Fibroblast of mammary gland (primary cell): ENCODE results near the gene PIEZO1.

ENCODE experiments used
- DNase-seq: peaks from one replicate; pipeline ENCODE4 v3.0.0-alpha.2; 2010; ENCODE audit warnings: low read depth
- H3K4me3 ChIP-seq: 2 replicates; pipeline ENCODE4 v1.5.1; 2011; ENCODE audit warnings: low read depth, mild to moderate bottlenecking, low read length, moderate library complexity; ENCODE audit not compliant: control insufficient read depth
- CTCF ChIP-seq: conservative IDR thresholded peaks from 2 replicates; pipeline ENCODE4 v1.5.1; 2011; ENCODE audit warnings: low read depth, low read length, inconsistent platforms; ENCODE audit not compliant: control insufficient read depth, insufficient read depth

PIEZO1 gene

DNA sequence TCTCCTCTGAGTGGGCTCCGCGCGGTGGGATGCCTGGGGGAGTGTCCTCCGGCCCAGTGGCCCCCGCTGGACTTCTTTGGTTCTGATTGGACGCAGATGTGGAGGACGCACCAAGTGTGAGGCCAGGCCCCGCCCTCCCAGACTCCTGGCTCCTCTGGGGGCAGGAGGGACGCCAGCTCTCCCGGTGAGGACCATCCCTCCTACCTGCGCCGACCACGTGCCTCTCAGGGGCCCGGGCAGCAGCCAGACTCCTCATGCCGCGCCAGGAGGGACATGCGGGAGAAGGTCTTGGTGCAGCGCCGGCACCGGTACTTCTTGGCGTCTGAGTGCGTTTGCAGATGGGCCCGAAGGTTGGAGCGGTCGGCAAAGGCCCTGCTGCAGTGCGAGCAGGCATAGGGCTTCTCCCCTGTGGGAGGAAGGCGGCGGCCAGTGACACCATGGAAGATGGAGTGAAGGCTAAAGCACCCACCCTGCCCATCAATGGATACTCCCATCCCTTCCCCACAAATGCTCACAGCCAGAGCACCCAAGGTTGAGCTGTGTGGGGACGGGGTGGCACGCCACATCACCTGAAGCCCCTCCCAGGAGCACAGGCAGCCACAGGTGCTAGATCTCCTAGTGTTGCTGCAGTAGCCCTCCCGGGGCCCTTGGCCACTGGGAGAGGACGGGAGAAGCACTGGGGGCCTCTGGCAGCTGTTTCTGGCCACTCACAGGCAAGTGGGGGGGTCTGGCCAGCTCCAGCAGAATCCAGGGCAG is 106.6 kb downstream of the PIEZO1 start:
- no peak for TF ChIP-seq CTCF
- H3K4me3 ChIP-seq, result no peak overlapping the region
- DNase-seq, result no peak

GRCh38 chr16:88677721-88678120 is 107.3 kb downstream of the PIEZO1 start:
- no peak overlapping the region for H3K4me3 ChIP-seq
- DNase-seq, result no peak
- no peak for TF ChIP-seq CTCF

- no peak for DNase-seq
- no peak overlapping the region for H3K4me3 ChIP-seq
- TF ChIP-seq CTCF, result no peak
These were observed 108.3 kb downstream of the PIEZO1 start for GRCh38 chr16:88676502-88677242.

DNA sequence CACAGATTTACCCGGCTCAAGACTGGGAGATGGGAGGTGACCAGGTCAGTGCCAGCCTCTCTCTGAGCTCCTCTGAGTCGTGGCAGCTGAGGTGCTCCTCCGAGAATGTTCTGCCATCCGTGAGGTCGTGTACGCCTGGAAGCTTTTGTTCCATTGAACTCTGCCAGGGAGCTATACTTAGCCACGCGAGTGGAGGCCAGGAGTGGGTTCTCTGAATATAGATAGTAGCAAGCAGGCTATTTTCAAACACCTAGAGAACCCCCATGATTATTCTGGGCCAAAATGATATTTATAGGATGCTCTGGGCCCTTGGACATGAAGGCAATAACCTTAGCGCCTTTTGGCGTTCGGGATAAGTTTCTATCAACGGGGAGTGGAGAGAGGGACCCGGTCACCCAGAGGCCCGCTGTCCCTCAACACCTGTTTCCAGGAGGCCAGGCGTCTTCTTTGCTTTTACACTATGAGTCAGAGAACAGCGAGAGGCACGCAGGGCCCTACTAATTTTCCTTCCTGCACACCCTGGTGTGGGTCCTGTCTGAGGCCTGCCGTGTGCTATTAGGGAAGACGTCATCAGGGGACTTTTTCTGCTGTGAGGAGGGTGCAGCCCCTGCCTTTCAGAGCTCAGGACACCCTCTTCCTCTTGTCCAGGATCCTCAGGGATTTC is 111.2 kb downstream of the PIEZO1 start:
- no peak for DNase-seq
- TF ChIP-seq CTCF, result no peak
- no peak overlapping the region for H3K4me3 ChIP-seq

GRCh38 chr16:88672776-88673175 is 112.2 kb downstream of the PIEZO1 start:
- no peak for DNase-seq
- peak; percentile 12 for TF ChIP-seq CTCF
- H3K4me3 ChIP-seq, result no peak overlapping the region

DNA sequence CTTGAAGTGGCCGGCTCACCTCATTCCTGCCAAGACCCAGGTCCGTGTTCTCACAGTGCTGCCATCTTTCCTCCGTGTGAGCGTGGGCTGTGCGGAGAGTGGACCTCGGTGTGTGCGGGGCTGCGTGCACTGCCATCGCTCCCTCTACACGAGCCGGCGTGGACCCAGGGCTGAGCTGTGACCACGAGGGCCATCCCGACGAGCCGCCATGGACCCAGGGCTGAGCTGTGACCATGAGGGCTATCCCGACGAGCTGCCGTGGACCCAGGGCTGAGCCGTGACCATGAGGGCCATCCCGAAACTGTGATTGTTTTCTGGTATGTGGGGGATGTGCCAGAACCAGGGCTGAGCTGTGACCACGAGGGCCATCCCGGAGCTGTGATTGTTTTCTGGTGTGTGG is 113.2 kb downstream of the PIEZO1 start:
- no peak overlapping the region for H3K4me3 ChIP-seq
- no peak for TF ChIP-seq CTCF

More for the DNA sequence above, 113.2 kb downstream of the PIEZO1 start:
- no peak for DNase-seq
